SHP77 (cell line): ENCODE measurements around the gene FAM228B.

Experiments
- DNase-seq, 2 experiments: peaks; one replicate each; lab custom pipeline; 2025; lab: John Stamatoyannopoulos, UW

Gene FAM228B

GRCh38 chr2:24204505-24204904 is 81.2 kb downstream of the FAM228B start:
- no peak for DNase-seq

- no peak for DNase-seq
These were observed 81.9 kb downstream of the FAM228B start for GRCh38 chr2:24205131-24205530.

GRCh38 chr2:24206242-24206641 is 83.0 kb downstream of the FAM228B start:
- no peak for DNase-seq

- DNase-seq, result no peak
These were observed 83.4 kb downstream of the FAM228B start for GRCh38 chr2:24206714-24207113.

GRCh38 chr2:24207359-24207758 is 84.1 kb downstream of the FAM228B start:
- DNase-seq, result no peak

- no peak for DNase-seq
These were observed 85.2 kb downstream of the FAM228B start for GRCh38 chr2:24208490-24208889.

GRCh38 chr2:24209389-24210105 is 86.3 kb downstream of the FAM228B start:
- no peak for DNase-seq

- no peak for DNase-seq
These were observed 86.8 kb downstream of the FAM228B start for GRCh38 chr2:24210106-24210455.

- no peak for DNase-seq
These were observed 87.5 kb downstream of the FAM228B start for GRCh38 chr2:24210723-24211122.

GRCh38 chr2:24211408-24211807 is 88.1 kb downstream of the FAM228B start:
- DNase-seq, result no peak

- DNase-seq, result no peak
These were observed 91.6 kb downstream of the FAM228B start for GRCh38 chr2:24214880-24215279.
